Smooth muscle cell (in vitro differentiated cells): ENCODE data around the gene ZFP62. TPM values are rescaled to one million over a fixed set of nuclear protein-coding genes. Genes with fewer than 3 reads are reported as not detected.

Experiments
- DNase-seq: peaks from one replicate; lab custom pipeline; 2025; ENCODE audit not compliant: unreplicated experiment; lab: John Stamatoyannopoulos, UW
- H2AFZ ChIP-seq: fragments of 200-600 bp; sonication (generic); 2 replicates; pipeline ENCODE4 v1.6.0; 2016; ENCODE audit warnings: antibody characterized with exemption, low read depth, mild to moderate bottlenecking
- H3F3A ChIP-seq: fragments of 200-600 bp; sonication (generic); 2 replicates; pipeline ENCODE4 v1.6.0; 2017; ENCODE audit warnings: antibody characterized with exemption, low read depth
- H3K27ac ChIP-seq: fragments of 200-600 bp; sonication (generic); 2 replicates; pipeline ENCODE4 v1.5.1; 2016; ENCODE audit warnings: low read depth, mild to moderate bottlenecking
- H3K27me3 ChIP-seq: fragments of 200-600 bp; sonication (generic); 2 replicates; pipeline ENCODE4 v1.6.1; 2016; ENCODE audit warnings: low read depth, mild to moderate bottlenecking
- H3K36me3 ChIP-seq: fragments of 200-600 bp; sonication (generic); 2 replicates; pipeline ENCODE4 v1.5.1; 2016; ENCODE audit warnings: low read depth
- H3K4me1 ChIP-seq: fragments of 200-600 bp; sonication (generic); 2 replicates; pipeline ENCODE4 v1.5.1; 2016; ENCODE audit warnings: low read depth
- H3K4me2 ChIP-seq: fragments of 200-600 bp; sonication (generic); 2 replicates; pipeline ENCODE4 v1.6.0; 2016; ENCODE audit warnings: mild to moderate bottlenecking
- H3K4me3 ChIP-seq: fragments of 200-600 bp; sonication (generic); 2 replicates; pipeline ENCODE4 v1.5.1; 2016; ENCODE audit warnings: mild to moderate bottlenecking
- H3K79me2 ChIP-seq: fragments of 200-600 bp; sonication (generic); 2 replicates; pipeline ENCODE4 v1.6.0; 2016; ENCODE audit warnings: low read depth, mild to moderate bottlenecking
- H3K9ac ChIP-seq: fragments of 200-600 bp; sonication (generic); 2 replicates; pipeline ENCODE4 v1.6.0; 2016; ENCODE audit warnings: low read depth
- H3K9me3 ChIP-seq: fragments of 200-600 bp; sonication (generic); replicated peaks from 2 replicates; pipeline ENCODE4 v1.5.1; 2016; ENCODE audit warnings: low read depth
- H4K20me1 ChIP-seq: fragments of 200-600 bp; sonication (generic); 2 replicates; pipeline ENCODE4 v1.6.0; 2016; ENCODE audit warnings: low read depth
- WGBS: methylation state at CpG from one replicate; pipeline ENCODE4 v1.1.7; 2016; ENCODE audit warnings: low lambda C conversion rate; 5-methylcytosine and 5-hydroxymethylcytosine counted together
- polyA plus RNA-seq: library from polyadenylated mRNA; unstranded; fragments of >200 nt; fragmentation: Nextera tagmentation; extraction: Ambion mirVana; gene quantifications from 2 replicates; pipeline ENCODE4 v1.2.1, GENCODE V29; 2016
- total RNA-seq: library from RNA; depleted of rRNA; stranded (reverse); fragments of >200 nt; gene quantifications from 2 replicates; pipeline ENCODE4 v1.2.3, GENCODE V29; 2014
- TF ChIP-seq, protein P1 (sequence below): fragments of 200-600 bp; sonication (generic); IDR thresholded peaks from 2 replicates; pipeline ENCODE4 v1.5.1; 2017; ENCODE audit warnings: borderline replicate concordance, mild to moderate bottlenecking, antibody characterized with exemption; ENCODE audit not compliant: insufficient read depth, poor library complexity, severe bottlenecking

Gene ZFP62
- total and polyA plus RNA-seq, 2 experiments from 2014 or later, result 6.4 to 9.2 TPM

DNA sequence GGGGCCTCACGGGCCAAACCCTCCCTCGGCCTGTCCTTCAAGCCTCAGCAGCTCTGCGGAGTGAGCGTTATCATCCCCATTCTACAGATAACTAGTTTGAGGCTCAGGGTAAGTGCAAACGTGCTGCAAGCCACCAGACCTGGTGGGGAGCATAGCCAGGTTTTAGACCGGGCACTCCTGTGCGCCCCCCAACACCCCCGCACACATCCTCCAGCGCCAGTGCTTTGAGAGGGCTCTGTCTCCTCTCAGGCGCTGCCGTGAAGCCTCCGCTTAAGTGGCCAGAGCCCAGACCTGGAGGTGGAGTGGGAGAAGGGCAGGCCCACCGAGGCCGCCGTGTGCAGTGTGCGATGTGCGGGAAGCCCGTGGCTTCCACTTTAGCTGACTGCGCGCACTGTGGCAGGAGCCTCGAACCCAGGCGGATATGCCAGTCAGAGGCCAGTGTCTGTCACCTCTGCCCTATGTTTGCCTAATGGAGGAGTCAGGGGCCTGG is 56.9 kb downstream of the ZFP62 start:
- Histone ChIP-seq H3K79me2 (peaks cover 72% of the 10 kb centered on the region), H3K9me3 (no peaks in the 10 kb centered on the region), H3F3A (peaks cover 5% of the 10 kb centered on the region), H3K4me1 (peaks cover 44% of the 10 kb centered on the region), H3K9ac (no peak overlapping the region), H3K27me3 (no peaks in the 10 kb centered on the region), H4K20me1 (peaks cover 30% of the 10 kb centered on the region), H2AFZ (no peak overlapping the region), H3K36me3 (no peaks in the 10 kb centered on the region), H3K4me3 (no peak overlapping the region), H3K4me2 (peak overlapping the region; percentile 98), H3K27ac (no peak overlapping the region)
- no peak for DNase-seq
- 94% methylated on average over 22 of the region's 22 CpGs for WGBS
- TF ChIP-seq, protein P1, sequence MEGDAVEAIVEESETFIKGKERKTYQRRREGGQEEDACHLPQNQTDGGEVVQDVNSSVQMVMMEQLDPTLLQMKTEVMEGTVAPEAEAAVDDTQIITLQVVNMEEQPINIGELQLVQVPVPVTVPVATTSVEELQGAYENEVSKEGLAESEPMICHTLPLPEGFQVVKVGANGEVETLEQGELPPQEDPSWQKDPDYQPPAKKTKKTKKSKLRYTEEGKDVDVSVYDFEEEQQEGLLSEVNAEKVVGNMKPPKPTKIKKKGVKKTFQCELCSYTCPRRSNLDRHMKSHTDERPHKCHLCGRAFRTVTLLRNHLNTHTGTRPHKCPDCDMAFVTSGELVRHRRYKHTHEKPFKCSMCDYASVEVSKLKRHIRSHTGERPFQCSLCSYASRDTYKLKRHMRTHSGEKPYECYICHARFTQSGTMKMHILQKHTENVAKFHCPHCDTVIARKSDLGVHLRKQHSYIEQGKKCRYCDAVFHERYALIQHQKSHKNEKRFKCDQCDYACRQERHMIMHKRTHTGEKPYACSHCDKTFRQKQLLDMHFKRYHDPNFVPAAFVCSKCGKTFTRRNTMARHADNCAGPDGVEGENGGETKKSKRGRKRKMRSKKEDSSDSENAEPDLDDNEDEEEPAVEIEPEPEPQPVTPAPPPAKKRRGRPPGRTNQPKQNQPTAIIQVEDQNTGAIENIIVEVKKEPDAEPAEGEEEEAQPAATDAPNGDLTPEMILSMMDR, result no peak

GRCh38 chr5:180803181-180804128 is 57.6 kb downstream of the ZFP62 start:
- peaks cover 37% of the 10 kb centered on the region for H3K4me1 ChIP-seq
- 53% methylated on average over 41 of the region's 41 CpGs for WGBS
- no peak for DNase-seq
- no peaks in the 10 kb centered on the region for H3K27me3 ChIP-seq
- H2AFZ ChIP-seq, result no peak overlapping the region
- peak overlapping the region; percentile 99 for H3K4me3 ChIP-seq
- H3K79me2 ChIP-seq, result peaks cover 72% of the 10 kb centered on the region
- TF ChIP-seq, protein P1, result no peak
- H3K27ac ChIP-seq, result peak overlapping the region; percentile 98
- peak overlapping the region; percentile 98 for H3K4me2 ChIP-seq
- H3K9me3 ChIP-seq, result no peaks in the 10 kb centered on the region
- H4K20me1 ChIP-seq, result peaks cover 37% of the 10 kb centered on the region
- peaks cover 9% of the 10 kb centered on the region for H3F3A ChIP-seq
- H3K9ac ChIP-seq, result peak overlapping the region; percentile 72
- H3K36me3 ChIP-seq, result no peaks in the 10 kb centered on the region

DNA sequence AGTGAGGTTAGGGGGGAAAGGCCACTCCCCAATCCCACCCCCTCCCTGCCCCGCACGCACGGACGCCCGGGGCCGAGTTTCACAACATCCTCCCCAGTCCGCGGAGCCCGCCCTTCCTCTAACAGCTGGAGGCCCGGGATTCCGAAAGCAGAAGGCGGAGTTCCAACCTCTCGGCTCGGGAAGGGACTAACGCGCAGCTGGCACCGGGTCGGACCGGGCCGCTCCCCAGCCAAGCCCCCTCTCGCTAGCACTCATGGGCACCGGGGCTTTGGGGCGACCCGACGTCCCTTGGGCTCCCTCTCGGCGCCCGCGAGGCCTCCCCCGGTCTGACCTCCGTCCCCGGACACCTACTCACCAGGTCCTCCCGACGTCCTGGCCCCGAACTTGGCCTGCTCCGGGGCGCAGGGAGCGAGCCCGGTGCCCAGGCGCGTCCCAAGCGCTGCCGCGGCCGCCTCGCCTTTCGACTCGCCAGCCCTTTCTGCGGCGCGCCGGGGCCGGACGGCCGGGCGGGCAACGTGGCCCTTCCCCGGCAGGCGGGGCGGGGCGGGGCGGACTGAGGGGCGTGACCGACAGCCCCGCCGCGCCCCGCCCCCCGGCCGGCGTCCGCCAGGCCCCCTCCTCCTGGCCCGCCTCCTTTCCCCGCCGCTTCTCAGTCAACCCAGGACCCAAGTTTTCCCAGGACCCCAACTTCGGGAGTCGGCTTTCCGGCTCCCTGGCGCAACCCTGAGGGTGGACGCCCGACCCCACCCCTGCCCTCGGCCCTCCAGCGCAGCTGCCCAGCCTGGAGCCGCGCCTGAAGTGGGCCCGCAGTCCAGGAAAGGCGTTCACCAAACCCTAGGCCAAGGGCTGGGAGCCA is 58.5 kb downstream of the ZFP62 start, which contains the start of gene MGAT1:
Gene MGAT1 (minus strand): TSS at position 482 of the 856 bp plus-strand sequence. CDS start 9,835 bp downstream, outside the sequence.
- peaks cover 46% of the 10 kb centered on the region for H4K20me1 ChIP-seq
- no peaks in the 10 kb centered on the region for H3K36me3 ChIP-seq
- peak within 1 kb of the TSS; percentile 99 for H3K9ac ChIP-seq
- peaks cover 9% of the 10 kb centered on the region for H3F3A ChIP-seq
- peak within 1 kb of the TSS; percentile 98 for H3K4me2 ChIP-seq
- no peaks in the 10 kb centered on the region for H3K27me3 ChIP-seq
- H3K4me1 ChIP-seq, result peaks cover 28% of the 10 kb centered on the region
- peak within 1 kb of the TSS; percentile 99 for H3K4me3 ChIP-seq
- H3K27ac ChIP-seq, result peak within 1 kb of the TSS; percentile 98
- peaks cover 72% of the 10 kb centered on the region for H3K79me2 ChIP-seq
- DNase-seq, result peak; percentile 83
- no peaks in the 10 kb centered on the region for H3K9me3 ChIP-seq
- peak within 1 kb of the TSS; percentile 65 for H2AFZ ChIP-seq
- TF ChIP-seq, protein P1, result no peak
- 2% methylated on average over 39 of the region's 87 CpGs for WGBS
